Stimulated activated CD4-positive, alpha-beta T cell treated with anti-CD3 and anti-CD28 coated beads, Interleukin-15, amount 100 ng/mL, for 24 hours (primary cell): ENCODE data around the gene PRR14L.
"Not testable (repeated sequence)": the region's sequence is repeated elsewhere in the genome, so short reads cannot be mapped to it uniquely, and the experiment has no call there.

Experiments used
- DNase-seq: peaks from one replicate; pipeline ENCODE4 v3.0.0-alpha.2; 2020

The PRR14L gene

GRCh38 chr22:31739795-31740201 lies 10.1 kb downstream of the PRR14L start:
- no peak for DNase-seq

- DNase-seq = no peak
These were observed 11.4 kb downstream of the PRR14L start for GRCh38 chr22:31738566-31738965.

- no peak for DNase-seq
These were observed 12.0 kb downstream of the PRR14L start for GRCh38 chr22:31737932-31738331.

- DNase-seq = no peak
These were observed 13.5 kb downstream of the PRR14L start for GRCh38 chr22:31736458-31736857.

- no peak for DNase-seq
These were observed 15.4 kb downstream of the PRR14L start for GRCh38 chr22:31734512-31734911.

GRCh38 chr22:31733580-31734079 lies 16.3 kb downstream of the PRR14L start:
- no peak for DNase-seq

- DNase-seq = no peak
These were observed 17.7 kb downstream of the PRR14L start for GRCh38 chr22:31732089-31732829.

- no peak for DNase-seq
These were observed 19.6 kb downstream of the PRR14L start for GRCh38 chr22:31730344-31730711.

- no peak for DNase-seq
These were observed 21.1 kb downstream of the PRR14L start for GRCh38 chr22:31728857-31729256.

GRCh38 chr22:31726692-31727091 lies 23.2 kb downstream of the PRR14L start:
- DNase-seq = no peak

GRCh38 chr22:31723723-31724122 lies 26.2 kb downstream of the PRR14L start:
- DNase-seq = no peak

GRCh38 chr22:31719850-31720471 lies 30.0 kb downstream of the PRR14L start:
- DNase-seq = no peak

- no peak for DNase-seq
These were observed 34.7 kb downstream of the PRR14L start for GRCh38 chr22:31715147-31715778.

GRCh38 chr22:31711226-31711625 lies 38.7 kb downstream of the PRR14L start:
- not testable (repeated sequence) for DNase-seq

- DNase-seq = no peak
These were observed 42.4 kb downstream of the PRR14L start for GRCh38 chr22:31707519-31707918.

GRCh38 chr22:31695423-31695822 lies 54.5 kb downstream of the PRR14L start:
- no peak for DNase-seq

- DNase-seq = not testable (repeated sequence)
These were observed 55.9 kb downstream of the PRR14L start for GRCh38 chr22:31694046-31694445.

- DNase-seq = no peak
These were observed 57.6 kb downstream of the PRR14L start for GRCh38 chr22:31692186-31692886.

- no peak for DNase-seq
These were observed 58.5 kb downstream of the PRR14L start for GRCh38 chr22:31691408-31691807.

- no peak for DNase-seq
These were observed 66.5 kb downstream of the PRR14L start for GRCh38 chr22:31683181-31684105.

- no peak for DNase-seq
These were observed 67.2 kb downstream of the PRR14L start for GRCh38 chr22:31682751-31683150.
